H1 (cell line): ENCODE data around the gene EIF1AX. TPM values are rescaled to one million over a fixed set of nuclear protein-coding genes. Genes with fewer than 3 reads are reported as not detected.

Experiments
- CTCF ChIA-PET: fragments of 300-600 bp; sonication (Branson Sonifier 250); formaldehyde crosslinking; loops from one replicate; lab custom pipeline; 2021; ENCODE audit not compliant: partially characterized antibody; lab: Charles Lee
- POLR2A ChIA-PET: fragments of 300-600 bp; sonication (Branson Sonifier 250); formaldehyde crosslinking; loops from one replicate; lab custom pipeline; 2021; ENCODE audit warnings: inconsistent platforms; ENCODE audit not compliant: partially characterized antibody; lab: Charles Lee
- DNase-seq, 2 experiments: peaks; one replicate each; pipeline versions ENCODE4 v3.0.0 to v3.0.0-alpha.2; 2010 to 2022; ENCODE audit warnings: low spot score in 2 of 2, low read depth in 1 of 2, mixed read lengths in 1 of 2
- FAIRE-seq: peaks from 2 replicates; lab custom pipeline; 2011; peaks lifted over from hg19 to GRCh38; lab: Jason Lieb, UNC
- H2AFZ ChIP-seq: 2 replicates; pipeline ENCODE4 v1.8.1; 2012; ENCODE audit warnings: low read length, inconsistent platforms
- H2AK5ac ChIP-seq: 2 replicates; pipeline ENCODE4 v1.6.1; 2013; ENCODE audit warnings: low read depth, low read length
- H2BK120ac ChIP-seq: replicated peaks from 2 replicates; pipeline ENCODE3; 2013; ENCODE audit warnings: low read depth, low read length, inconsistent platforms
- H2BK12ac ChIP-seq: 2 replicates; pipeline ENCODE4 v1.6.1; 2013; ENCODE audit warnings: low read depth, low read length
- H2BK15ac ChIP-seq: 2 replicates; pipeline ENCODE4 v1.6.1; 2013; ENCODE audit warnings: low read length
- H2BK20ac ChIP-seq: 2 replicates; pipeline ENCODE4 v1.6.1; 2013; ENCODE audit warnings: low read length
- H2BK5ac ChIP-seq: 2 replicates; pipeline ENCODE4 v1.6.1; 2013; ENCODE audit warnings: low read depth, low read length
- H3K14ac ChIP-seq: 2 replicates; pipeline ENCODE4 v1.6.1; 2013; ENCODE audit warnings: inconsistent platforms; ENCODE audit not compliant: insufficient read length
- H3K18ac ChIP-seq: 2 replicates; pipeline ENCODE4 v1.6.1; 2013; ENCODE audit warnings: low read length; ENCODE audit errors: extremely low read depth
- H3K23ac ChIP-seq: 2 replicates; pipeline ENCODE4 v1.6.1; 2013; ENCODE audit warnings: inconsistent platforms; ENCODE audit not compliant: insufficient read length
- H3K23me2 ChIP-seq: 2 replicates; pipeline ENCODE4 v1.6.1; 2013; ENCODE audit warnings: low read depth, low read length
- H3K27ac ChIP-seq: 2 replicates; pipeline ENCODE4 v1.6.1; 2011; ENCODE audit warnings: low read depth, low read length, inconsistent platforms
- H3K27me3 ChIP-seq, 4 experiments: replicated peaks in 1 of 4; 1 replicate in 1 of 4; 2 replicates in 3 of 4; pipeline versions ENCODE4 v1.6.1 to v1.8.1; 2011 to 2013; ENCODE audit warnings: low read length in 3 of 4, mild to moderate bottlenecking in 3 of 4, inconsistent platforms in 2 of 4, mixed read lengths in 2 of 4, moderate library complexity in 1 of 4; ENCODE audit not compliant: control insufficient read depth in 3 of 4, insufficient read depth in 3 of 4; ENCODE audit errors: extremely low read depth in 1 of 4
- H3K36me3 ChIP-seq, 4 experiments: 2 replicates each; pipeline versions ENCODE4 v1.6.1 to v1.8.1; 2011 to 2013; ENCODE audit warnings: mild to moderate bottlenecking in 4 of 4, low read length in 3 of 4, moderate library complexity in 2 of 4, control low read depth in 1 of 4, inconsistent platforms in 1 of 4; ENCODE audit not compliant: insufficient read depth in 4 of 4, control insufficient read depth in 2 of 4
- H3K4ac ChIP-seq: replicated peaks from 2 replicates; pipeline ENCODE3; 2013; ENCODE audit warnings: low read length, low read depth, mixed read lengths, inconsistent platforms; ENCODE audit not compliant: insufficient read length
- H3K4me1 ChIP-seq, 4 experiments: replicated peaks in 1 of 4; 1 replicate in 1 of 4; 2 replicates in 3 of 4; pipeline versions ENCODE4 v1.6.1 to v1.8.1; 2011 to 2013; ENCODE audit warnings: low read length in 3 of 4, inconsistent platforms in 2 of 4, mixed read lengths in 1 of 4; ENCODE audit not compliant: insufficient read depth in 4 of 4, control insufficient read depth in 3 of 4
- H3K4me2 ChIP-seq, 2 experiments: 2 replicates each; pipeline versions ENCODE4 v1.6.1 to v1.8.1; 2011 to 2013; ENCODE audit warnings: low read depth in 2 of 2, low read length in 2 of 2, control low read depth in 1 of 2, inconsistent platforms in 1 of 2, mild to moderate bottlenecking in 1 of 2; ENCODE audit not compliant: insufficient read depth in 1 of 2
- H3K4me3 ChIP-seq, 4 experiments: fragments of 200-600, 300-600 bp in 1 of 4; sonication (generic), shearing (Covaris generic), sonication (Bioruptor Twin) in 1 of 4; 2 replicates each; pipeline versions ENCODE4 v1.5.1 to v1.8.1; 2011 to 2016; ENCODE audit warnings: low read length in 4 of 4, low read depth in 3 of 4, control low read depth in 2 of 4, inconsistent platforms in 2 of 4, mild to moderate bottlenecking in 2 of 4, mixed read lengths in 1 of 4, moderate library complexity in 1 of 4; ENCODE audit not compliant: insufficient read depth in 2 of 4; ENCODE audit errors: extremely low read depth in 1 of 4
- H3K56ac ChIP-seq: replicated peaks from 2 replicates; pipeline ENCODE3; 2013; ENCODE audit warnings: low read depth, mild to moderate bottlenecking, mixed read lengths, low read length, inconsistent platforms; ENCODE audit not compliant: insufficient read length
- H3K79me1 ChIP-seq: 2 replicates; pipeline ENCODE4 v1.6.1; 2013; ENCODE audit warnings: low read depth, low read length, control low read depth
- H3K79me2 ChIP-seq, 2 experiments: 2 replicates each; pipeline versions ENCODE4 v1.6.1 to v1.8.1; 2012 to 2013; ENCODE audit warnings: low read length in 2 of 2, mild to moderate bottlenecking in 2 of 2, inconsistent platforms in 1 of 2; ENCODE audit not compliant: insufficient read depth in 2 of 2, control insufficient read depth in 1 of 2
- H3K9ac ChIP-seq, 4 experiments: replicated peaks in 1 of 4; 1 replicate in 1 of 4; 2 replicates in 3 of 4; pipeline versions ENCODE4 v1.6.1 to v1.8.1; 2011 to 2013; ENCODE audit warnings: low read depth in 3 of 4, low read length in 3 of 4, control low read depth in 2 of 4, mild to moderate bottlenecking in 2 of 4, moderate library complexity in 2 of 4, inconsistent platforms in 1 of 4; ENCODE audit errors: extremely low read depth in 1 of 4
- H3K9me3 ChIP-seq, 2 experiments: 2 replicates each; pipeline versions ENCODE4 v1.6.1 to v1.8.1; 2012 to 2013; ENCODE audit warnings: mild to moderate bottlenecking in 2 of 2, moderate library complexity in 2 of 2, control low read depth in 1 of 2, inconsistent platforms in 1 of 2, low read depth in 1 of 2, low read length in 1 of 2, mixed read lengths in 1 of 2; ENCODE audit not compliant: insufficient read depth in 2 of 2
- H4K20me1 ChIP-seq, 2 experiments: replicated peaks in 1 of 2; 2 replicates each; pipeline versions ENCODE3 to v1.8.1; 2011 to 2013; ENCODE audit warnings: inconsistent platforms in 2 of 2, low read length in 2 of 2, mild to moderate bottlenecking in 1 of 2; ENCODE audit not compliant: insufficient read depth in 2 of 2, control insufficient read depth in 1 of 2
- H4K5ac ChIP-seq: 2 replicates; pipeline ENCODE4 v1.6.1; 2013; ENCODE audit warnings: low read length, low read depth, mixed read lengths, inconsistent platforms; ENCODE audit not compliant: insufficient read length
- H4K8ac ChIP-seq: 2 replicates; pipeline ENCODE4 v1.8.0; 2013; ENCODE audit warnings: mild to moderate bottlenecking, moderate library complexity, low read length, inconsistent platforms; ENCODE audit not compliant: insufficient read depth; ENCODE audit errors: extremely low read depth
- H4K91ac ChIP-seq: replicated peaks from 2 replicates; pipeline ENCODE3; 2013; ENCODE audit warnings: low read length, mixed read lengths, inconsistent platforms; ENCODE audit not compliant: insufficient read length
- HDAC2 ChIP-seq, 2 experiments: fragments of 300-600 bp in 1 of 2; sonication (generic) in 1 of 2; IDR thresholded peaks; 2 replicates each; pipeline ENCODE4 v1.6.1; 2011 to 2012; ENCODE audit warnings: low read depth in 2 of 2, low read length in 2 of 2, mild to moderate bottlenecking in 2 of 2, moderate library complexity in 2 of 2, borderline replicate concordance in 1 of 2, inconsistent platforms in 1 of 2
- POLR2AphosphoS5 ChIP-seq: IDR thresholded peaks from 2 replicates; pipeline ENCODE4 v1.6.1; 2011; ENCODE audit warnings: low read depth, low read length
- WGBS, 2 experiments: shearing (Covaris generic) in 1 of 2; methylation state at CpG; one replicate each; pipeline versions ENCODE4 v1.1.6 to v1.1.7; 2013 to 2015; ENCODE audit warnings: low lambda C conversion rate in 2 of 2, mixed read lengths in 2 of 2, inconsistent platforms in 1 of 2, low coverage in 1 of 2, missing lambda C conversion rate in 1 of 2; ENCODE audit not compliant: insufficient replicate concordance in 2 of 2, insufficient coverage in 1 of 2, insufficient read length in 1 of 2; ENCODE audit errors: extremely low coverage in 1 of 2, missing lambda C conversion rate in 1 of 2; 5-methylcytosine and 5-hydroxymethylcytosine counted together
- polyA plus RNA-seq, 7 experiments: library from polyadenylated mRNA; depleted of rRNA in 3 of 7; stranded (reverse) in 5 of 7; unstranded in 2 of 7; fragments of >200 nt in 5 of 7; fragments of 200-250 nt in 2 of 7; gene quantifications; 1 replicate in 5 of 7; 2 replicates in 1 of 7; 4 replicates in 1 of 7; pipeline versions ENCODE4 v1.2.1 to v1.2.3, GENCODE V29; 2011 to 2013; ENCODE audit warnings: missing spikeins in 2 of 7, mixed read lengths in 2 of 7
- total RNA-seq: library from RNA; stranded (reverse); fragmentation: NEBNext Ultra II Directional; extraction: Animal tissue kit (Norgen Biotek cat#: 25700); gene quantifications from 2 replicates; pipeline ENCODE4 v1.2.1, GENCODE V29; 2021

Gene EIF1AX
- total and polyA plus RNA-seq, 2 of the 8 experiments (the other 6 are each of a cell fraction or from before 2014, with no cell fraction given), result 34.0 to 175 TPM

DNA sequence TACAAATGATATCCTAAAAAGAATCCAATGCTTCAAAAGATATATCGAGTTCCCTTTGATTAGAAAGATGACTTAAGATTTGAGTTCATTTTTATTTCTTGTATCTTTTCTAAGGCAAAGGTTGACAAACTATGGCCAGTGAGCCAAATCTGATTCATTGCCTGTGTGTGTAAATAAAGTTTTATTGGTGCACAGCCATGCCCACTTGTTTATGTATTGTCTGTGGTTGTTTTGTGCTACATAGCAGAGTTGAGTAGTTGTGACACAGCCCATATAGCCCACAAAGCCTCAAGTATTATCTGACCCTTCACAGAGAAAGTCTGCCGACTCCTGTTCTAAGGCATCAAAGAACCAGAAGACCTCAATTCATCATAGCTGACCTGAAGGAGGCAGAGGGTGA lies 32.2 kb upstream of the EIF1AX start:
- Histone ChIP-seq H2AK5ac (no peak overlapping the region), H3K4me1 (no peaks in the 10 kb centered on the region), H3K23me2 (no peaks in the 10 kb centered on the region), H4K5ac (no peak overlapping the region), H2BK20ac (no peak overlapping the region), H3K9ac (no peak overlapping the region), H3K18ac (no peak overlapping the region), H4K20me1 (no peaks in the 10 kb centered on the region), H3K23ac (no peak overlapping the region), H3K14ac (no peak overlapping the region), H3K79me2 (no peaks in the 10 kb centered on the region), H3K4me3 (no peak overlapping the region), H4K91ac (no peak overlapping the region), H3K27me3 (no peaks in the 10 kb centered on the region), H3K4ac (no peak overlapping the region), H3K36me3 (peaks cover 0 to 14% (median 0%) of the 10 kb centered on the region in 4 experiments; a peak in 4 of 8 replicates), H4K8ac (no peak overlapping the region), H3K56ac (no peak overlapping the region), H2BK15ac (no peak overlapping the region), H3K4me2 (no peak overlapping the region), H3K27ac (no peak overlapping the region), H3K79me1 (no peaks in the 10 kb centered on the region), H2BK12ac (no peak overlapping the region), H2BK5ac (no peak overlapping the region), H2BK120ac (no peak overlapping the region), H3K9me3 (no peaks in the 10 kb centered on the region), H2AFZ (no peak overlapping the region)
- DNase-seq, result no peak
- ChIA-PET POLR2A (no interaction called here), CTCF (interaction anchor here (0.7 to 1.1 kb wide), 2 partner anchors 160 to 272 kb away, joined by 3 read pairs; no protein-coding TSS in a partner anchor)
- 86% methylated on average over 2 of the region's 2 CpGs; no CpG with 5 or more reads in 1 of the 2 experiments for WGBS, 2 experiments
- FAIRE-seq, result no peak
- TF ChIP-seq HDAC2 (IDR thresholded peaks at IDR 0.05; ENCODE audit: borderline replicate concordance in 1 of 2, low read depth in 2 of 2, low read length in 2 of 2), result no peak
- TF ChIP-seq POLR2AphosphoS5, result no peak
